Activated naive CD8-positive, alpha-beta T cell treated with anti-CD3 and anti-CD28 coated beads, Interleukin-2, amount 10 ng/mL, durations not matched to agents 7 days and 5 days (primary cell): Measurements from ENCODE around the gene BRD7. TPM values are rescaled to one million over a fixed set of nuclear protein-coding genes. Genes with fewer than 3 reads are reported as not detected.
A peak's percentile ranks its signal among the peaks of the same experiment; 100 is the strongest.

Experiments used
- ATAC-seq: fragments of 150-1000 bp; cut with Tn5 transposase; one replicate; pipeline ENCODE4 v1.10.0; 2021; ENCODE audit warnings: low read depth, moderate library complexity
- POLR2A ChIA-PET: fragments of 350-600 bp; sonication (Branson Sonifier 250); formaldehyde crosslinking; loops from one replicate; lab custom pipeline; 2021; ENCODE audit warnings: antibody characterized with exemption; lab: Charles Lee
- DNase-seq: peaks from one replicate; pipeline ENCODE4 v3.0.0; 2021
- H3K27ac Mint-ChIP-seq: one replicate; pipeline ENCODE4 v1.8.0; 2022; ENCODE audit warnings: mild to moderate bottlenecking, mixed read lengths
- H3K27me3 Mint-ChIP-seq: one replicate; pipeline ENCODE4 v1.8.0; 2022; ENCODE audit warnings: mild to moderate bottlenecking, moderate library complexity, mixed read lengths
- H3K36me3 Mint-ChIP-seq: one replicate; pipeline ENCODE4 v1.8.0; 2021; ENCODE audit warnings: mild to moderate bottlenecking, mixed read lengths
- H3K4me1 Mint-ChIP-seq: one replicate; pipeline ENCODE4 v1.8.0; 2021; ENCODE audit warnings: mixed read lengths
- H3K4me3 Mint-ChIP-seq: one replicate; pipeline ENCODE4 v1.8.0; 2022; ENCODE audit warnings: mild to moderate bottlenecking, moderate library complexity, mixed read lengths
- H3K9me3 Mint-ChIP-seq: one replicate; pipeline ENCODE4 v1.8.0; 2021; ENCODE audit warnings: mixed read lengths
- total RNA-seq, 2 experiments: library from RNA; stranded (reverse); gene quantifications; one replicate each; pipeline ENCODE4 v1.2.3, GENCODE V29; 2021

BRD7 gene
- total RNA-seq, 2 experiments from 2014 or later: 81.4 to 84.3 TPM

DNA sequence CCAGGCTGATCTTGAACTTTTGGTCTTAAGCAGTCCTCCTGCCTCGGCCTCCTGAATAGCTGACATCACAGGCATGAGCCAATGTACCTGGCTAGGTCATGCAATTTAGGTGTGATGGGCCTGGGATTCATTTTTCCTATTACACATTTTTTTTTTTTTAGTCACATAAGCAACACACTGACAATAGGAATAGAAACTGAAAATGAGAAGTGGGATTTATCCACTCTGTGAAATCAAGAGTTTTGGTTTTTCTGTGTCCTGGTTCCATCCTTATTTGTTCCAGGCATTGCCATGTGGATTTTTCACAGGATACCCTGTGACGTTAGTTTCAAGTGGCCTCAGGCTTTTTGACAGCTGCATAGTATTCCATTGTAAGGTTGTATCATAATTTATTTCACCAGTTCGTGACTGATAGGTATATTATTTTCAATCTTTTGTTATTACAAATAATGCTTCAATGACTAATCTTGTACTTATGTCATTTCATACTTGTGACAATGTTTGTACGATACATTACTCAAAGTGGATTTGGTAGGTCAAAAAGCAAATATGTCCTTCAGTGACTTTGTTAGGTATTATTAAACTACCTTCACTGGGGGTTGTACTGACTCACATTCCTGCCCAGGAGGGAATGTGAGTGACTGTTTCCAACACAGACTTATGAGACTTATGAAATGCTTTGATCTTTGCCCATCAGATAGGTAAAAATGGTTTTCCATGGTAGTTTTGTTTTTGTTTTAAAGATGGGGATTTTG, 91.8 kb downstream of the BRD7 start:
- POLR2A ChIA-PET: interaction anchor here (1.0 to 7.0 kb wide), 3 partner anchors 9 to 37 kb away, joined by 3 to 51 read pairs (median 4); partner anchors contain the start of gene ADCY7
- Mint-ChIP-seq H3K36me3 (peaks cover 32% of the 10 kb centered on the region), H3K4me1 (peaks cover 74% of the 10 kb centered on the region), H3K4me3 (peak overlapping the region; percentile 70), H3K9me3 (no peaks in the 10 kb centered on the region), H3K27me3 (no peaks in the 10 kb centered on the region), H3K27ac (peak overlapping the region; percentile 82)
- no peak for DNase-seq
- ATAC-seq: no peak

DNA sequence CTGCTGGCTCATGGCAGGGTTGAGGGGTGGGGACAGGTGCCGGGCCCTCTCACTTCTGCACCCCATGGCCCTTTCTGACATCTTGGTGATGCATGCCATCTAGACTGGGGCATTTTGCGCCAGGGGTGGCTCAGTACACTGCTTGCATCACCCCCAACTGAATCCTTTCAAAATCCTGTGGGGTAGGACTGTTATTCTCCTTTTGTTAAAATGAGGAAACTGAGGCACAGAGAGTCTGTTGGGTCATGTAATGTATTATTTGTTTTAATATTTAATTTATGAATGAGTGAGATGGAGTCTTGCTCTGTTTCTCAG, 92.5 kb downstream of the BRD7 start:
- ATAC-seq (no peak), DNase-seq (no peak)
- no peak overlapping the region for H3K4me3 Mint-ChIP-seq
- peaks cover 32% of the 10 kb centered on the region for H3K36me3 Mint-ChIP-seq
- POLR2A ChIA-PET: interaction anchor here (1.3 to 4.1 kb wide), 2 partner anchors 12 to 31 kb away, joined by 5 to 39 read pairs; partner anchors contain the start of gene ADCY7
- H3K9me3 Mint-ChIP-seq: no peaks in the 10 kb centered on the region
- peak overlapping the region; percentile 99 for H3K27ac Mint-ChIP-seq
- peaks cover 76% of the 10 kb centered on the region for H3K4me1 Mint-ChIP-seq
- no peaks in the 10 kb centered on the region for H3K27me3 Mint-ChIP-seq

GRCh38 chr16:50275428-50276325, 93.1 kb downstream of the BRD7 start:
- Mint-ChIP-seq H3K4me1 (peaks cover 79% of the 10 kb centered on the region), H3K9me3 (no peaks in the 10 kb centered on the region), H3K27ac (peak overlapping the region; percentile 99), H3K27me3 (no peaks in the 10 kb centered on the region), H3K4me3 (peak overlapping the region; percentile 93), H3K36me3 (peaks cover 32% of the 10 kb centered on the region)
- POLR2A ChIA-PET: interaction anchor here (0.7 to 4.1 kb wide), 7 partner anchors 7 to 466 kb away, joined by 3 to 39 read pairs (median 9); partner anchors contain the start of genes ADCY7, CYLD and HEATR3
- no peak for ATAC-seq
- DNase-seq: peak; percentile 30

DNA sequence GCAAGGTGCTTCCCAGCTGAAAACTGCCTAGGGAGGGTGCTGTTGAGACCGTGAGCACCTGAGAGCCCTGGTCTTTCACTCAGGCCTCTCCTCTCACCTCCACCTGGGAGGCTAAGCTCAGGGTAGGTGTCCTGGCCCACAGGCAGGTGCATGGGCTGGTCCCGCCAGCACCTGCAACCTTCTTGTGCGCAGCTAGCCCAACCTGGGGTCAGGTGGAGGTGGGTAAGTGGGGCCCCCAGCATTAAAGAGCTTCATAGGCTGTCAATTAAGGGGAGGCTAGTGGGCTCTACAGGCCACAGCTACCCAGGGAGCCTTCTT, 93.7 kb downstream of the BRD7 start:
- Mint-ChIP-seq H3K27ac (peak overlapping the region; percentile 99), H3K4me1 (peaks cover 77% of the 10 kb centered on the region), H3K27me3 (no peaks in the 10 kb centered on the region), H3K4me3 (peak overlapping the region; percentile 93), H3K9me3 (no peaks in the 10 kb centered on the region), H3K36me3 (peaks cover 26% of the 10 kb centered on the region)
- ATAC-seq (no peak), DNase-seq (no peak)
- POLR2A ChIA-PET: interaction anchor here (0.7 to 4.1 kb wide), 13 partner anchors 8 to 466 kb away, joined by 3 to 39 read pairs (median 5); partner anchors contain the start of genes ADCY7, CYLD, HEATR3 and SNX20

DNA sequence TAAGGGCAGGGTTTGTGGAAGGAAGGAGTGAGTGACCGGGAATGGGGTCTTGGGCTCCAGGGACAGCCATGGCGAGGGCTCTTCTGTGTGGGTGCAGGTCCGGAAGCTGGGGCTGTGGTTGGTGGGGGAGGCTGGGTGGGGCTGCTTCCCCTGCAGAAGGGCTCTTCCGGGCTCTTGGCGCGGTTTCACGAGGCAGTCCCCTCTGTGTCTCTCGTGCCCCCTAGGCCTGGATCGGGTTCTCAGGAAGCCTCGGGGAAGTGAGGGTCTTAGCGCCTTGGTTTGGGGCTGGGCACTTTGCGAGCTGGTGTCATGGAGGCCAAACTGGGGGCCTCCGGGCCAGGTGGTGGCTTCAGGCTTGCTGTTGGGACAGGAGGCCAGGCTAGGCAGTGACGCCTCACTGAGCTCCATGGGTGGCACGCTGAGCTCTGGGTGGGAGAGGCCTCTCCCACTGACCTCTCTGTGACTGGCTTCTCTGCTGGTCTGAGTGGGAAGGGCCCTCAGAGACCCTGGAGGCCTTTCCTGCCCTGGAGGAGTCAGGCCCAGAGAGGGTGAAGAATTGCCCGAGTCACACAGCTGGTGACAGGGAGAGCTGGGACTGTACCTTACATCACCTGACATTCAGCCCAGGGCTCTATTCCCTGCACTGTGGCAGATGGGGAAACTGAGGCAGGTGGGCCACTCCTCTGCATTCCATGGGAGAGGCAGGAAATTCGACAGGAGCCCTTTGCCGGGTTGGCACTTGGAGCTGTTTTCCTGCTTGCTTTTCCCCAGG, 94.3 kb downstream of the BRD7 start:
- peak; percentile 77 for DNase-seq
- POLR2A ChIA-PET: interaction anchor here (0.7 to 4.1 kb wide), 14 partner anchors 8 to 467 kb away, joined by 3 to 39 read pairs (median 4); partner anchors contain the start of genes ADCY7, CYLD, HEATR3 and SNX20
- peak; percentile 65 for ATAC-seq

DNA sequence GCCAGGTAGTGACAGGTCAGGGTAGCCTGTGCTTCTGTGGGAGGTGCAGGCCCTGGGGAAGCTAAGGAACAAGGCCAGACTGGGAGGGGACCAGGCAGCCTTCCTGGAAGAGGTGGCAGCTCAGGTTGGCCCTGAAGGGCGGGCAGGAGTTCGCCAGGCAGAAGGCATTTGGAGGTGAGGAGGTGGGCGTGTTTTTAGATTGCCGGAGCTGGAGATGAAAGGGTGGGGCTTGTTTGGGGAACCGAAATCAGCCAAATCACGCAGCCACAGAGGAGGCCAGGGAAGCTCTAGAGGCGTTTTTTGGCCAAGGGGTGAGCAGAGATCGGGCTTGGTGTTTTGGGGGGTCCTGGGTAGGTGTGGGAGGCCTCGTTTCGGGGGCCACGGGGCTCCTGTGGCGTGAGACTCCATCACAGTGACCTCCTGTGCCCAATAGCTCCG, 94.9 kb downstream of the BRD7 start:
- no peaks in the 10 kb centered on the region for H3K27me3 Mint-ChIP-seq
- ATAC-seq: peak; percentile 20
- H3K36me3 Mint-ChIP-seq: peaks cover 19% of the 10 kb centered on the region
- POLR2A ChIA-PET: interaction anchor here (1.0 to 4.1 kb wide), 12 partner anchors 9 to 407 kb away, joined by 3 to 39 read pairs (median 5); partner anchors contain the start of genes ADCY7, HEATR3 and SNX20
- no peaks in the 10 kb centered on the region for H3K9me3 Mint-ChIP-seq
- H3K27ac Mint-ChIP-seq: peak overlapping the region; percentile 99
- peak overlapping the region; percentile 93 for H3K4me3 Mint-ChIP-seq
- H3K4me1 Mint-ChIP-seq: peaks cover 77% of the 10 kb centered on the region
- no peak for DNase-seq

More for the DNA sequence above, 94.3 kb downstream of the BRD7 start:
- H3K36me3 Mint-ChIP-seq: peaks cover 21% of the 10 kb centered on the region
- peak overlapping the region; percentile 93 for H3K4me3 Mint-ChIP-seq
- peaks cover 77% of the 10 kb centered on the region for H3K4me1 Mint-ChIP-seq
- no peaks in the 10 kb centered on the region for H3K27me3 Mint-ChIP-seq
- peak overlapping the region; percentile 99 for H3K27ac Mint-ChIP-seq
- H3K9me3 Mint-ChIP-seq: no peaks in the 10 kb centered on the region

DNA sequence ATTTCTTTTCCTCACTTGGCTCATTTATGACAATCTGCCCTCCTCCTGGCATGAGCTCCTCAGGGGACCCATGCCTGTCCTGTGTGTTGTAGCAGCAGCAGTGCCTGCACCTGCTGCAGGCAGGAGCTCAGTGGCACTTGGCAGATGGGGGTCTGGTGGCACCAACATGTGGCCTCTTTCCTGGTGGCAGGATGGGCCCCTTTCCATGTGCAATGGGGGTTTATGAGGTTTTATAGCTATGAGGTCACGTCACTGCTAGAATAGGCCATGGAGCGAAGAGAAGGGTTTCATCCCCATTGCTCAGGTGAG, 95.5 kb downstream of the BRD7 start:
- H3K4me1 Mint-ChIP-seq: peaks cover 77% of the 10 kb centered on the region
- peak overlapping the region; percentile 93 for H3K4me3 Mint-ChIP-seq
- H3K9me3 Mint-ChIP-seq: no peaks in the 10 kb centered on the region
- POLR2A ChIA-PET: interaction anchor here (1.3 to 4.1 kb wide), 6 partner anchors 9 to 394 kb away, joined by 3 to 39 read pairs (median 8); partner anchors contain the start of gene ADCY7
- ATAC-seq: no peak
- peak overlapping the region; percentile 99 for H3K27ac Mint-ChIP-seq
- DNase-seq: peak; percentile 33
- peaks cover 17% of the 10 kb centered on the region for H3K36me3 Mint-ChIP-seq
- H3K27me3 Mint-ChIP-seq: no peaks in the 10 kb centered on the region

DNA sequence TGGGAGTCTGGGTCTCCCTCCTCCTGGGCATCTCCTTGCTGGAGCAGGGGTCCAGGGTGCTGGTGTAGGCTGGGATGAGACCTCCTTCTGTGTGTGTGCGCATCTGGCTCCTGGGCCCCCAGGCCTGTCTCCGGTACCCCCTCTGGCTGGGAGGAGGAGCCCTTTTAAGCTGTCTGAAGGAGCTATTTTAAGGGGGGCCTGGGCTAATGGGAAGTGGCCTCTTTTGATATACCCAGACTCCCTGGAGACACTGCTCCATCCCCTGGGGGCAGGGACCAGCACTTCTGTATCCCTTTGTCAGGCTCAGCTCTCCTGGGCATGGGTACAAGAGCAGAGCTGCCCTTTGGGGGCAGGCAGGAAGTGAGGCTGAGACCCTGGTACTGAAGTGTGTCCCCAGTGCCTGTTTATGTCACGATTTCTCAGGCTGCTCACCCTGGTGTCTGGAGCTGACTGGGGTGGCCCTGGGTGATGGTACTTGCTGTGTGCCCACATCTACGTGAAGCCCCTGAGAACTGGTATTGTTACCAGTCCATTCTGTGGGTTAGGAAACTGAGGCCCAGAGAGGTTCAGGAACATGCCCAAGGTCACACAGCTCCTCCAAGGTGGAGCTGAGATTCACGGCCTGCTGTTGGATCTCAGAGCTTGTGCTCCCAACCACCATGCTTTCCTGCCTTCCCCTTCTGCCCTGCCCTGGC, 96.0 kb downstream of the BRD7 start:
- Mint-ChIP-seq H3K36me3 (peaks cover 14% of the 10 kb centered on the region), H3K27me3 (no peaks in the 10 kb centered on the region)

DNA sequence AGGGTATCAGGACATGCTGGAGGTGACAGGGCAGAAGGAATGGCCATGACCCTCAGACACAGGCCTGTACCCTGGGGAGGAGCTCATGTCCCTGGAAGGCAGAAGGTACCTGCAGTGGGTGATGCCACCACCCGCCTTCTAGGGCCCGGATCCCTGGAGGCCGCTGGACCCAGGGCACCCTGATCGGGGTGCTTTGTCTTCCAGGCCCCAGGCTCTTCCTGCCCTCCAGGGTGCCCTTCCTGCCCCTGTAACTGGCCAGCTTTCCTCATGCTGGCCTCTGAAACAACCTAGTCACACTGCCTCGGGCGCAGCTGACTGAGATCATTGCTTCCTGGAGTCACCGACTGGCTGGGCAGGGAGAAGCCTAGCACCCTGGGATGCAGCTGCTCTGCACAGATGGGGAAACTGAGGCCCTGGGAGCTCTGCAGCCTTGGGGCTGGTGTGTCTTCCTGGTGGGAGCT, 96.6 kb downstream of the BRD7 start:
- Mint-ChIP-seq H3K27ac (peak overlapping the region; percentile 99), H3K9me3 (no peaks in the 10 kb centered on the region), H3K36me3 (peaks cover 13% of the 10 kb centered on the region), H3K4me3 (peak overlapping the region; percentile 93), H3K27me3 (no peaks in the 10 kb centered on the region), H3K4me1 (peaks cover 74% of the 10 kb centered on the region)
- DNase-seq (peak; percentile 47), ATAC-seq (no peak)
- POLR2A ChIA-PET: interaction anchor here (0.8 to 4.1 kb wide), 5 partner anchors 7 to 39 kb away, joined by 3 to 39 read pairs (median 5); partner anchors contain the start of gene ADCY7

More for the DNA sequence above, 96.0 kb downstream of the BRD7 start:
- Mint-ChIP-seq H3K4me1 (peaks cover 76% of the 10 kb centered on the region), H3K9me3 (no peaks in the 10 kb centered on the region), H3K4me3 (peak overlapping the region; percentile 93), H3K27ac (peak overlapping the region; percentile 99)
- POLR2A ChIA-PET: interaction anchor here (1.3 to 4.1 kb wide), 6 partner anchors 8 to 394 kb away, joined by 3 to 39 read pairs (median 8); partner anchors contain the start of gene ADCY7
- ATAC-seq (no peak), DNase-seq (peak; percentile 37)

GRCh38 chr16:50271148-50272041, 97.4 kb downstream of the BRD7 start:
- Mint-ChIP-seq H3K9me3 (no peaks in the 10 kb centered on the region), H3K27me3 (no peaks in the 10 kb centered on the region), H3K27ac (peak overlapping the region; percentile 99), H3K36me3 (peaks cover 10% of the 10 kb centered on the region), H3K4me3 (no peak overlapping the region), H3K4me1 (peaks cover 70% of the 10 kb centered on the region)
- peak; percentile 28 for DNase-seq
- ATAC-seq: no peak
- POLR2A ChIA-PET: interaction anchor here (0.8 to 5.6 kb wide), 4 partner anchors 9 to 40 kb away, joined by 3 to 51 read pairs (median 12); no protein-coding TSS in a partner anchor

- peaks cover 75% of the 10 kb centered on the region for H3K4me1 Mint-ChIP-seq
- no peaks in the 10 kb centered on the region for H3K9me3 Mint-ChIP-seq
- peak; percentile 28 for DNase-seq
- POLR2A ChIA-PET: interaction anchor here (5.6 kb wide), 1 partner anchor 9 kb away, joined by 51 read pairs; no protein-coding TSS in a partner anchor
- no peak overlapping the region for H3K4me3 Mint-ChIP-seq
- no peaks in the 10 kb centered on the region for H3K27me3 Mint-ChIP-seq
- peaks cover 11% of the 10 kb centered on the region for H3K36me3 Mint-ChIP-seq
- H3K27ac Mint-ChIP-seq: no peak overlapping the region
- ATAC-seq: no peak
Observed at GRCh38 chr16:50270510-50271147, 98.2 kb downstream of the BRD7 start.
